Spleen (tissue), 11 donors: Measurements from ENCODE around the gene PIH1D1. TPM values are rescaled to one million over a fixed set of nuclear protein-coding genes. Genes with fewer than 3 reads are reported as not detected.
A peak's percentile ranks its signal among the peaks of the same experiment; 100 is the strongest.

Experiments
- DNase-seq: peaks from one replicate; pipeline ENCODE4 v3.0.0-alpha.2; 2020
- H3K27ac ChIP-seq, 8 donors: fragments of 200-600 bp; sonication (generic) in 7 of 8; 1 replicate in 4 of 8; 2 replicates in 4 of 8; pipeline versions ENCODE4 v1.5.0 to v1.8.0; 2016 to 2021; ENCODE audit warnings: inconsistent platforms in 4 of 8, mild to moderate bottlenecking in 4 of 8, moderate library complexity in 1 of 8
- H3K27me3 ChIP-seq, 7 donors: fragments of 200-600 bp; sonication (generic) in 6 of 7; replicated peaks in 1 of 7; 1 replicate in 4 of 7; 2 replicates in 3 of 7; pipeline versions ENCODE4 v1.5.0 to v1.8.0; 2016 to 2021; ENCODE audit warnings: inconsistent platforms in 3 of 7, mild to moderate bottlenecking in 1 of 7
- H3K36me3 ChIP-seq, 6 donors: fragments of 200-600 bp; sonication (generic) in 5 of 6; 1 replicate in 4 of 6; 2 replicates in 2 of 6; pipeline versions ENCODE4 v1.5.0 to v1.8.0; 2016 to 2021; ENCODE audit warnings: inconsistent platforms in 2 of 6
- H3K4me1 ChIP-seq, 6 donors: fragments of 200-600 bp; sonication (generic) in 5 of 6; 1 replicate in 3 of 6; 2 replicates in 3 of 6; pipeline versions ENCODE4 v1.5.0 to v1.8.0; 2016 to 2021; ENCODE audit warnings: inconsistent platforms in 3 of 6
- H3K4me3 ChIP-seq, 8 donors: fragments of 200-600 bp; sonication (generic) in 7 of 8; 1 replicate in 4 of 8; 2 replicates in 4 of 8; pipeline versions ENCODE4 v1.5.0 to v1.8.0; 2016 to 2021; ENCODE audit warnings: inconsistent platforms in 4 of 8, mild to moderate bottlenecking in 4 of 8, moderate library complexity in 2 of 8
- H3K9me3 ChIP-seq, 8 donors: fragments of 200-600 bp; sonication (generic) in 7 of 8; 1 replicate in 4 of 8; 2 replicates in 4 of 8; pipeline versions ENCODE4 v1.5.0 to v1.8.0; 2016 to 2021; ENCODE audit warnings: inconsistent platforms in 4 of 8
- CTCF ChIP-seq, 11 experiments: fragments of 200-600 bp in 7 of 11; fragments of 450-650 bp in 4 of 11; sonication (generic) in 4 of 11; IDR thresholded peaks in 8 of 11; conservative IDR thresholded peaks in 3 of 11; 1 replicate in 7 of 11; 2 replicates in 4 of 11; pipeline versions ENCODE4 v1.4.0 to v1.8.0; 2016 to 2021; ENCODE audit warnings: antibody characterized with exemption in 11 of 11, inconsistent platforms in 4 of 11, mild to moderate bottlenecking in 1 of 11
- POLR2A ChIP-seq, 3 donors: fragments of 450-650 bp; IDR thresholded peaks; one replicate each; pipeline ENCODE4 v1.5.1; 2017; ENCODE audit warnings: antibody characterized with exemption in 3 of 3, mild to moderate bottlenecking in 1 of 3
- POLR2AphosphoS5 ChIP-seq, 3 donors: sonication (generic); formaldehyde crosslinking; IDR thresholded peaks; one replicate each; pipeline ENCODE4 v1.5.1; 2017; ENCODE audit warnings: antibody characterized with exemption in 3 of 3
- WGBS, 5 donors: extraction: QIAGEN DNeasy Blood & Tissue Kit in 3 of 5; methylation state at CpG; one replicate each; pipeline versions ENCODE4 v1.1.5 to v1.1.7; 2013 to 2018; 5-methylcytosine and 5-hydroxymethylcytosine counted together
- intact Hi-C: fragments of 100-400 bp; cut with DNase I; formaldehyde crosslinking; loops from one replicate; pipeline ENCODE4 v1.15.0; 2023; ENCODE audit warnings: low total_unique reads
- polyA plus RNA-seq, 3 donors: library from polyadenylated mRNA; stranded (reverse); fragments of 200-250 nt; gene quantifications; one replicate each; pipeline ENCODE4 v1.2.1, GENCODE V29; 2013
- total RNA-seq, 7 donors: library from RNA; depleted of rRNA in 3 of 7; stranded (reverse); fragments of >200 nt in 3 of 7; fragmentation: NEBNext Ultra II Directional in 4 of 7; extraction: Animal tissue kit (Norgen Biotek cat#: 25700) in 4 of 7; gene quantifications; one replicate each; pipeline versions ENCODE4 v1.1.0 to v1.2.1, GENCODE V29; 2016 to 2021
- donor health status: healthy with polysubstance abuse.
- donor health status: DM: no; HTN: no; CAD: no; lungs with moderate emphysema.
- donor health status: DM: no; HTN: no; CAD: no.
- donor health status: Bipolar disorder and iron deficiency.
- donor health status: healthy.
- donor health status: DM: no; HTN: no; CAD: no.
- donor health status: DM: yes; HTN: yes; CAD: no.

PIH1D1 gene
- total and polyA plus RNA-seq, 10 donors = 76.0 to 140 (median 86.3) TPM

GRCh38 chr19:49434907-49435583, 16.6 kb downstream of the PIH1D1 start:
- WGBS, 5 donors = 87 to 92% (median 90%) methylated on average over 18 of the region's 18 CpGs
- TF ChIP-seq POLR2A (IDR thresholded peaks at IDR 0.05) (no peak), POLR2AphosphoS5 (IDR thresholded peaks at IDR 0.05) (no peak), CTCF (IDR thresholded peaks at IDR 0.05 in 8 of 11, conservative IDR thresholded peaks at IDR 0.05 in 3 of 11) (no peak)
- DNase-seq = no peak
- intact Hi-C loops = no loop called here
- Histone ChIP-seq H3K36me3 (no peaks in the 10 kb centered on the region), H3K9me3 (no peaks in the 10 kb centered on the region), H3K4me1 (peaks cover 0 to 29% (median 16%) of the 10 kb centered on the region in 6 donors), H3K27ac (no peak overlapping the region), H3K27me3 (peaks cover 13 to 100% (median 97%) of the 10 kb centered on the region in 7 donors), H3K4me3 (no peak overlapping the region)

GRCh38 chr19:49433240-49433901, 18.2 kb downstream of the PIH1D1 start:
- DNase-seq = no peak
- H3K4me3 ChIP-seq = no peak overlapping the region
- no peak for TF ChIP-seq POLR2A (IDR thresholded peaks at IDR 0.05)
- no peak for TF ChIP-seq POLR2AphosphoS5 (IDR thresholded peaks at IDR 0.05)
- TF ChIP-seq CTCF (IDR thresholded peaks at IDR 0.05 in 8 of 11, conservative IDR thresholded peaks at IDR 0.05 in 3 of 11) = no peak
- H3K36me3 ChIP-seq = no peaks in the 10 kb centered on the region
- WGBS, 5 donors = 14 to 28% (median 16%) methylated on average over 29 to 31 of the region's 31 CpGs
- no peaks in the 10 kb centered on the region for H3K9me3 ChIP-seq
- no peak overlapping the region for H3K27ac ChIP-seq
- intact Hi-C loops = no loop called here
- peaks cover 9 to 100% (median 95%) of the 10 kb centered on the region in 7 donors for H3K27me3 ChIP-seq
- H3K4me1 ChIP-seq = peaks cover under 1 to 34% (median 19%) of the 10 kb centered on the region in 6 donors

- no peak for TF ChIP-seq POLR2AphosphoS5 (IDR thresholded peaks at IDR 0.05)
- peak in 1 of 11 experiments; percentile 20 for TF ChIP-seq CTCF (IDR thresholded peaks at IDR 0.05 in 8 of 11, conservative IDR thresholded peaks at IDR 0.05 in 3 of 11)
- 9 to 11% (median 10%) methylated on average over 39 to 63 of the region's 63 CpGs for WGBS, 5 donors
- no peak overlapping the region for H3K27ac ChIP-seq
- intact Hi-C loops = no loop called here
- H3K4me1 ChIP-seq = peaks cover 7 to 43% (median 26%) of the 10 kb centered on the region in 6 donors
- H3K27me3 ChIP-seq = peaks cover 9 to 100% (median 97%) of the 10 kb centered on the region in 7 donors
- peak overlapping the region in 2 of 8 donors; percentile 13 to 27 for H3K4me3 ChIP-seq
- H3K36me3 ChIP-seq = no peaks in the 10 kb centered on the region
- no peaks in the 10 kb centered on the region for H3K9me3 ChIP-seq
- DNase-seq = no peak
Measured at GRCh38 chr19:49432141-49433073, 19.2 kb downstream of the PIH1D1 start.
